HepG2 (cell line): ENCODE results near the gene KLB. TPM values are rescaled to one million over a fixed set of nuclear protein-coding genes. Genes with fewer than 3 reads are reported as not detected.

Experiments
- CC2D1A ChIP-seq: sonication (generic); formaldehyde crosslinking; IDR thresholded peaks from 2 replicates; pipeline ENCODE4 v1.8.1; 2023; ENCODE audit warnings: mild to moderate bottlenecking, missing genetic modification reagents
- EP300 ChIP-seq, 3 experiments: sonication (generic) in 1 of 3; formaldehyde crosslinking in 1 of 3; IDR thresholded peaks; 2 replicates each; pipeline versions ENCODE4 v1.5.1 to v1.6.1; 2011 to 2020; ENCODE audit warnings: low read depth in 2 of 3, low read length in 2 of 3, borderline replicate concordance in 1 of 3, improper control_type of control experiment in 1 of 3, mild to moderate bottlenecking in 1 of 3, missing genetic modification reagents in 1 of 3, moderate library complexity in 1 of 3
- FOXA1 ChIP-seq, 2 experiments: fragments of 450-650 bp in 1 of 2; sonication (generic) in 1 of 2; formaldehyde crosslinking in 1 of 2; IDR thresholded peaks; 2 replicates each; pipeline versions ENCODE4 v1.4.0 to v1.6.1; 2016 to 2020; ENCODE audit warnings: missing genetic modification reagents in 1 of 2
- FOXA3 ChIP-seq: IDR thresholded peaks from 2 replicates; pipeline ENCODE4 v1.6.1; 2016; ENCODE audit warnings: missing genetic modification reagents, missing compliant biosample characterization
- HDAC1 ChIP-seq: sonication (generic); formaldehyde crosslinking; IDR thresholded peaks from 2 replicates; pipeline ENCODE4 v1.5.1; 2020; ENCODE audit warnings: mild to moderate bottlenecking, missing genetic modification reagents
- MED1 ChIP-seq: sonication (generic); formaldehyde crosslinking; IDR thresholded peaks from 2 replicates; pipeline ENCODE4 v1.4.0; 2020; ENCODE audit warnings: missing genetic modification reagents
- MXD4 ChIP-seq: IDR thresholded peaks from 2 replicates; pipeline ENCODE4 v1.6.1; 2016; ENCODE audit warnings: mild to moderate bottlenecking, missing biosample characterization, missing genetic modification reagents
- NCOR1 ChIP-seq: fragments of 200-600 bp; sonication (generic); IDR thresholded peaks from 2 replicates; pipeline ENCODE4 v1.7.0; 2017; ENCODE audit warnings: antibody characterized with exemption, low read length, borderline replicate concordance
- NFIC ChIP-seq: IDR thresholded peaks from 2 replicates; pipeline ENCODE4 v1.6.1; 2012; ENCODE audit warnings: mild to moderate bottlenecking, low read length, inconsistent platforms
- NR3C1 ChIP-seq: sonication (generic); formaldehyde crosslinking; IDR thresholded peaks from 2 replicates; pipeline ENCODE4 v1.4.0; 2020; ENCODE audit warnings: missing genetic modification reagents
- PPARG ChIP-seq: conservative IDR thresholded peaks from 2 replicates; pipeline ENCODE4 v1.6.1; 2016; ENCODE audit warnings: missing biosample characterization, missing genetic modification reagents
- RARA ChIP-seq: IDR thresholded peaks from 2 replicates; pipeline ENCODE4 v1.6.1; 2016; ENCODE audit warnings: missing genetic modification reagents, missing compliant biosample characterization
- SALL1 ChIP-seq: sonication (generic); formaldehyde crosslinking; IDR thresholded peaks from 2 replicates; pipeline ENCODE4 v1.8.0; 2022; ENCODE audit warnings: mild to moderate bottlenecking, missing genetic modification reagents
- SMAD9 ChIP-seq: sonication (generic); formaldehyde crosslinking; IDR thresholded peaks from 2 replicates; pipeline ENCODE4 v1.5.1; 2020; ENCODE audit warnings: mild to moderate bottlenecking, missing genetic modification reagents
- SOX6 ChIP-seq, 2 experiments: fragments of 450-650 bp in 1 of 2; sonication (generic) in 1 of 2; formaldehyde crosslinking in 1 of 2; IDR thresholded peaks; 2 replicates each; pipeline versions ENCODE4 v1.4.0 to v1.6.1; 2017 to 2020; ENCODE audit warnings: antibody characterized with exemption in 1 of 2, mild to moderate bottlenecking in 1 of 2, missing genetic modification reagents in 1 of 2
- SP5 ChIP-seq: IDR thresholded peaks from 2 replicates; pipeline ENCODE4 v1.6.1; 2016; ENCODE audit warnings: low read depth, borderline replicate concordance
- TGIF2 ChIP-seq: IDR thresholded peaks from 2 replicates; pipeline ENCODE4 v1.6.1; 2016; ENCODE audit warnings: control low read depth, missing compliant biosample characterization
- THAP11 ChIP-seq: IDR thresholded peaks from 2 replicates; pipeline ENCODE4 v1.6.1; 2016; ENCODE audit warnings: missing biosample characterization, missing genetic modification reagents
- ZNF431 ChIP-seq: sonication (generic); formaldehyde crosslinking; IDR thresholded peaks from 2 replicates; pipeline ENCODE4 v1.9.0; 2022; ENCODE audit warnings: missing genetic modification reagents, low read depth, mild to moderate bottlenecking, borderline replicate concordance
- ZNF547 ChIP-seq: sonication (generic); formaldehyde crosslinking; IDR thresholded peaks from 2 replicates; pipeline ENCODE4 v1.5.1; 2020; ENCODE audit warnings: mild to moderate bottlenecking, missing genetic modification reagents
- ZNF746 ChIP-seq: sonication (generic); formaldehyde crosslinking; IDR thresholded peaks from 2 replicates; pipeline ENCODE4 v1.8.0; 2022; ENCODE audit warnings: mild to moderate bottlenecking, missing genetic modification reagents
- ZNF782 ChIP-seq: sonication (generic); formaldehyde crosslinking; IDR thresholded peaks from 2 replicates; pipeline ENCODE4 v1.4.0; 2020; ENCODE audit warnings: missing genetic modification reagents, mild to moderate bottlenecking, borderline replicate concordance
- polyA plus RNA-seq, 8 experiments: library from polyadenylated mRNA; depleted of rRNA in 3 of 8; stranded (reverse) in 7 of 8; unstranded in 1 of 8; fragments of >200 nt; fragmentation: Illumina TruSeq in 4 of 8; extraction: Trizol in 4 of 8; gene quantifications; 2 replicates each; pipeline versions ENCODE4 v1.2.1 to v1.2.3, GENCODE V29; 2011 to 2016; ENCODE audit warnings: low read depth in 4 of 8, missing spikeins in 1 of 8, mixed read lengths in 1 of 8; ENCODE audit not compliant: insufficient read depth in 1 of 8
- total RNA-seq, 5 experiments: library from RNA; depleted of rRNA; stranded (reverse); fragments of >200 nt; fragmentation: Illumina TruSeq; extraction: Trizol; gene quantifications; 2 replicates each; pipeline ENCODE4 v1.2.3, GENCODE V29; 2016; ENCODE audit warnings: low read depth in 1 of 5
- TF ChIP-seq, protein P1 (sequence below): sonication (generic); formaldehyde crosslinking; IDR thresholded peaks from 2 replicates; pipeline ENCODE4 v1.4.0; 2020; ENCODE audit warnings: missing genetic modification reagents

KLB gene
- total and polyA plus RNA-seq, 2 of the 13 experiments (the other 11 are each of a cell fraction or from before 2014, with no cell fraction given), result 25.3 to 82.0 TPM

DNA sequence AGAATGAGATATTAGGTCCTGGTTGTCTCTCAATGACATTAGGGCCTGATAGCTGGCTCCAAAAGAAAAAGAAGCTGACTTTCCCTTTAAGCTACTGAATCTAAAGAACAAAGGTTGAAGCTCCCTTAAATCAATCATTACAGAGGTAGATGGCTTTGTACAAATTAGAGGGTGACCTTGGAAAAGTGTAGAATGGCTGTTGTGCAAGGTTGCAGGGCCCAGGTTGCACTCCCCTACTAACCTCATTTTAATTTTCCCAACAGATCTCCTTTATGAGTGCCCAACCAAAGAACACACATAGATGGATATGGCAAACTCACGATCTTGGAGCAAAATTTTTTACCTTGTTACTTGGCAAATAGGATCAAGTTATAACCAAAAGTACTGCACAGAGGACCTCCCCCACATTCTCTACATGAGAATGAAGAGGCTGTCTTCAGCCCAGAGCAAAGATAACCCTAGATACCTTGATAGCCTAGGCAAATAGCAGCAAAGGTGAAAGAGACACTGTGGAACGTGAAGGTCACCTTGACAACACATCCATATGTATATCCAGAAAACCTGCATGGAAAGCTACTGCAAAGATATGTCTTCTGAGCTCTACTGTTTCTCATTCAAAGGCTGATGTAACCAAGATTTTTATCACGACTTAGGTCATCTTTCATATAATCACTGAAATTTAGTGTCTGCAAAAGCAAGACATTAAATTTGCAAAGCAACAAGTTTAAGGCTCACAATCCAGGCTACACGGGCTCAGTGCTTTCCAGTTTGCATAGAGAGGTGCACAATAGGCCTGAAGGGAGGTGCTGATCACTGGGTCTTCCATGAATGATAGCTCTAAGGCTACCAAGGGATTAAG, 23.0 kb downstream of the KLB start (continued):
- TF ChIP-seq SMAD9 (CRISPR knock-in tag) (no peak), ZNF431 (CRISPR knock-in tag) (no peak), NFIC (peak; percentile 69), ZNF746 (CRISPR knock-in tag) (no peak; the same call in 1 of the 2 replicates), NCOR1 (peak; percentile 80; the same call in 1 of the 2 replicates), ZNF782 (CRISPR knock-in tag) (no peak), NR3C1 (CRISPR knock-in tag) (no peak), TGIF2 (peak; percentile 59), PPARG (CRISPR knock-in tag) (peak; percentile 90), MXD4 (CRISPR knock-in tag) (no peak), EP300 (IDR thresholded peaks at IDR 0.05; ENCODE audit: low read depth in 2 of 2, low read length in 2 of 2) (peak; percentile 13 to 79; a peak in 3 of 4 replicates), EP300 (CRISPR knock-in tag; IDR thresholded peaks at IDR 0.05; ENCODE audit: borderline replicate concordance) (0 out of 2 replicates have a peak, but pooled peaks have one; percentile 47), SP5 (0 out of 2 replicates have a peak, but pooled peaks have one; percentile 16), CC2D1A (CRISPR knock-in tag) (no peak), RARA (CRISPR knock-in tag) (peak; percentile 41), THAP11 (CRISPR knock-in tag) (peak; percentile 54), MED1 (CRISPR knock-in tag) (peak; percentile 64), SALL1 (peak; percentile 52; the same call in 1 of the 2 replicates), FOXA3 (CRISPR knock-in tag) (peak; percentile 79), FOXA1 (IDR thresholded peaks at IDR 0.05) (no peak), FOXA1 (CRISPR knock-in tag; IDR thresholded peaks at IDR 0.05) (peak; percentile 89), SOX6 (IDR thresholded peaks at IDR 0.05) (no peak), SOX6 (CRISPR knock-in tag; IDR thresholded peaks at IDR 0.05) (peak; percentile 92), ZNF547 (no peak), HDAC1 (peak; percentile 29; the same call in 1 of the 2 replicates)
- TF ChIP-seq, protein P1, sequence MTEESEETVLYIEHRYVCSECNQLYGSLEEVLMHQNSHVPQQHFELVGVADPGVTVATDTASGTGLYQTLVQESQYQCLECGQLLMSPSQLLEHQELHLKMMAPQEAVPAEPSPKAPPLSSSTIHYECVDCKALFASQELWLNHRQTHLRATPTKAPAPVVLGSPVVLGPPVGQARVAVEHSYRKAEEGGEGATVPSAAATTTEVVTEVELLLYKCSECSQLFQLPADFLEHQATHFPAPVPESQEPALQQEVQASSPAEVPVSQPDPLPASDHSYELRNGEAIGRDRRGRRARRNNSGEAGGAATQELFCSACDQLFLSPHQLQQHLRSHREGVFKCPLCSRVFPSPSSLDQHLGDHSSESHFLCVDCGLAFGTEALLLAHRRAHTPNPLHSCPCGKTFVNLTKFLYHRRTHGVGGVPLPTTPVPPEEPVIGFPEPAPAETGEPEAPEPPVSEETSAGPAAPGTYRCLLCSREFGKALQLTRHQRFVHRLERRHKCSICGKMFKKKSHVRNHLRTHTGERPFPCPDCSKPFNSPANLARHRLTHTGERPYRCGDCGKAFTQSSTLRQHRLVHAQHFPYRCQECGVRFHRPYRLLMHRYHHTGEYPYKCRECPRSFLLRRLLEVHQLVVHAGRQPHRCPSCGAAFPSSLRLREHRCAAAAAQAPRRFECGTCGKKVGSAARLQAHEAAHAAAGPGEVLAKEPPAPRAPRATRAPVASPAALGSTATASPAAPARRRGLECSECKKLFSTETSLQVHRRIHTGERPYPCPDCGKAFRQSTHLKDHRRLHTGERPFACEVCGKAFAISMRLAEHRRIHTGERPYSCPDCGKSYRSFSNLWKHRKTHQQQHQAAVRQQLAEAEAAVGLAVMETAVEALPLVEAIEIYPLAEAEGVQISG (CRISPR knock-in tag), result no peak
